H9 (cell line): ENCODE results near the gene SOX13. TPM values are rescaled to one million over a fixed set of nuclear protein-coding genes. Genes with fewer than 3 reads are reported as not detected.

ENCODE experiments used
- DNase-seq: peaks from one replicate; pipeline ENCODE4 v3.0.0-alpha.2; 2017
- H2AFZ ChIP-seq: one replicate; pipeline ENCODE4 v1.6.1; 2013; ENCODE audit warnings: mild to moderate bottlenecking, low read length, control low read depth, moderate library complexity
- H2AK5ac ChIP-seq: 2 replicates; pipeline ENCODE4 v1.6.1; 2013; ENCODE audit warnings: low read length, control low read depth, mixed read lengths; ENCODE audit not compliant: insufficient read length
- H2BK120ac ChIP-seq: one replicate; pipeline ENCODE4 v1.6.1; 2013; ENCODE audit warnings: low read depth, mild to moderate bottlenecking, low read length, control low read depth, inconsistent platforms; ENCODE audit not compliant: poor library complexity, severe bottlenecking
- H2BK12ac ChIP-seq: 2 replicates; pipeline ENCODE4 v1.6.1; 2013; ENCODE audit warnings: low read length, control low read depth, mixed read lengths, low read depth; ENCODE audit not compliant: insufficient read length
- H2BK15ac ChIP-seq: 2 replicates; pipeline ENCODE4 v1.6.1; 2013; ENCODE audit warnings: low read depth, low read length, control low read depth
- H2BK20ac ChIP-seq: one replicate; pipeline ENCODE4 v1.6.1; 2013; ENCODE audit warnings: low read depth, mild to moderate bottlenecking, low read length, control low read depth, inconsistent platforms; ENCODE audit not compliant: poor library complexity, severe bottlenecking
- H2BK5ac ChIP-seq: 2 replicates; pipeline ENCODE4 v1.6.1; 2013; ENCODE audit warnings: low read length, control low read depth, mixed read lengths; ENCODE audit not compliant: insufficient read length
- H3K14ac ChIP-seq: 2 replicates; pipeline ENCODE4 v1.6.1; 2013; ENCODE audit warnings: low read length, control low read depth; ENCODE audit not compliant: insufficient read depth
- H3K18ac ChIP-seq: 2 replicates; pipeline ENCODE4 v1.6.1; 2013; ENCODE audit warnings: low read depth, mild to moderate bottlenecking, mixed read lengths, low read length, control low read depth; ENCODE audit not compliant: insufficient read length
- H3K23ac ChIP-seq: 2 replicates; pipeline ENCODE4 v1.6.1; 2013; ENCODE audit warnings: low read length, control low read depth, mixed read lengths, low read depth; ENCODE audit not compliant: insufficient read length
- H3K23me2 ChIP-seq: 2 replicates; pipeline ENCODE4 v1.6.1; 2013; ENCODE audit warnings: low read depth, mild to moderate bottlenecking, mixed read lengths, low read length, control low read depth; ENCODE audit not compliant: insufficient read length, poor library complexity, severe bottlenecking
- H3K27ac ChIP-seq: 2 replicates; pipeline ENCODE4 v1.5.1; 2013; ENCODE audit warnings: low read length, control low read depth, mixed read lengths, low read depth; ENCODE audit not compliant: insufficient read length
- H3K27me3 ChIP-seq: 2 replicates; pipeline ENCODE4 v1.6.1; 2013; ENCODE audit warnings: low read length, control low read depth, inconsistent platforms; ENCODE audit not compliant: insufficient read depth
- H3K4ac ChIP-seq: 2 replicates; pipeline ENCODE4 v1.6.1; 2013; ENCODE audit warnings: low read depth, mild to moderate bottlenecking, control low read depth, inconsistent platforms, low read length, moderate library complexity
- H3K4me1 ChIP-seq: 2 replicates; pipeline ENCODE4 v1.6.1; 2013; ENCODE audit warnings: low read length, control low read depth, inconsistent platforms; ENCODE audit not compliant: insufficient read depth
- H3K4me2 ChIP-seq: 2 replicates; pipeline ENCODE4 v1.6.1; 2013; ENCODE audit warnings: low read length, control low read depth, mixed read lengths; ENCODE audit not compliant: insufficient read length, insufficient read depth
- H3K56ac ChIP-seq: 2 replicates; pipeline ENCODE4 v1.6.1; 2013; ENCODE audit warnings: low read depth, mild to moderate bottlenecking, mixed read lengths, low read length, control low read depth; ENCODE audit not compliant: insufficient read length
- H3K79me1 ChIP-seq: 2 replicates; pipeline ENCODE4 v1.6.1; 2013; ENCODE audit warnings: low read depth, mild to moderate bottlenecking, moderate library complexity, low read length, control low read depth, inconsistent platforms; ENCODE audit not compliant: insufficient read depth, poor library complexity, severe bottlenecking
- H3K79me2 ChIP-seq: 2 replicates; pipeline ENCODE4 v1.6.1; 2013; ENCODE audit warnings: low read length, control low read depth, inconsistent platforms; ENCODE audit not compliant: insufficient read depth
- H3K9ac ChIP-seq: 2 replicates; pipeline ENCODE4 v1.6.1; 2013; ENCODE audit warnings: low read length, control low read depth, mixed read lengths; ENCODE audit not compliant: insufficient read length; ENCODE audit errors: extremely low read depth
- H3K9me3 ChIP-seq: one replicate; pipeline ENCODE4 v1.6.1; 2013; ENCODE audit warnings: low read depth, low read length, inconsistent platforms; ENCODE audit not compliant: control insufficient read depth
- H3T11ph ChIP-seq: one replicate; pipeline ENCODE4 v1.6.1; 2013; ENCODE audit warnings: mild to moderate bottlenecking, low read length, control low read depth, inconsistent platforms
- H4K20me1 ChIP-seq: one replicate; pipeline ENCODE4 v1.6.1; 2013; ENCODE audit not compliant: control insufficient read depth, insufficient read length, insufficient read depth
- H4K5ac ChIP-seq: 2 replicates; pipeline ENCODE4 v1.6.1; 2013; ENCODE audit warnings: low read depth, mild to moderate bottlenecking, mixed read lengths, low read length, control low read depth; ENCODE audit not compliant: insufficient read length
- H4K8ac ChIP-seq: replicated peaks from 2 replicates; pipeline ENCODE4 v1.6.1; 2013; ENCODE audit warnings: low read length, control low read depth, mixed read lengths, low read depth; ENCODE audit not compliant: insufficient read length
- H4K91ac ChIP-seq: 2 replicates; pipeline ENCODE4 v1.6.1; 2013; ENCODE audit warnings: low read depth, mild to moderate bottlenecking, moderate library complexity, mixed read lengths, low read length, control low read depth; ENCODE audit not compliant: insufficient read length
- H3K27ac Mint-ChIP-seq, 3 experiments: 2 replicates in 2 of 3; 3 replicates in 1 of 3; pipeline ENCODE4 v1.8.0; 2020 to 2021; ENCODE audit warnings: mixed read lengths in 3 of 3, mild to moderate bottlenecking in 1 of 3, moderate library complexity in 1 of 3
- H3K27me3 Mint-ChIP-seq: 2 replicates; pipeline ENCODE4 v1.8.0; 2021; ENCODE audit warnings: low read depth, mild to moderate bottlenecking, moderate library complexity, mixed read lengths
- H3K36me3 Mint-ChIP-seq, 3 experiments: 2 replicates in 2 of 3; 3 replicates in 1 of 3; pipeline ENCODE4 v1.8.0; 2020 to 2021; ENCODE audit warnings: low read depth in 3 of 3, mixed read lengths in 3 of 3; ENCODE audit not compliant: insufficient read depth in 1 of 3
- H3K4me1 Mint-ChIP-seq, 2 experiments: 2 replicates each; pipeline ENCODE4 v1.8.0; 2020; ENCODE audit warnings: mixed read lengths in 2 of 2
- H3K4me3 Mint-ChIP-seq, 2 experiments: 2 replicates in 1 of 2; 3 replicates in 1 of 2; pipeline ENCODE4 v1.8.0; 2020 to 2021; ENCODE audit warnings: mild to moderate bottlenecking in 2 of 2, mixed read lengths in 2 of 2, moderate library complexity in 1 of 2
- H3K9me3 Mint-ChIP-seq, 2 experiments: 2 replicates in 1 of 2; 3 replicates in 1 of 2; pipeline ENCODE4 v1.8.0; 2020; ENCODE audit warnings: mild to moderate bottlenecking in 2 of 2, mixed read lengths in 2 of 2, moderate library complexity in 1 of 2
- WGBS: extraction: QIAGEN DNeasy Blood & Tissue Kit; methylation state at CpG from one replicate; pipeline ENCODE4 v1.1.7; 2013; ENCODE audit warnings: missing lambda C conversion rate, low lambda C conversion rate, mixed read lengths; ENCODE audit not compliant: insufficient read length; ENCODE audit errors: extremely low coverage; 5-methylcytosine and 5-hydroxymethylcytosine counted together
- total RNA-seq: library from RNA; stranded (reverse); gene quantifications from 2 replicates; pipeline ENCODE4 v1.2.1, GENCODE V29; 2021
- TF ChIP-seq, protein P1 (sequence below): fragments of 200-600 bp; sonication (generic); conservative IDR thresholded peaks from 3 replicates; pipeline ENCODE4 v1.8.0; 2021; ENCODE audit warnings: antibody characterized with exemption, mild to moderate bottlenecking

SOX13 gene
- total RNA-seq, 1 experiment from 2014 or later: 120 TPM

DNA sequence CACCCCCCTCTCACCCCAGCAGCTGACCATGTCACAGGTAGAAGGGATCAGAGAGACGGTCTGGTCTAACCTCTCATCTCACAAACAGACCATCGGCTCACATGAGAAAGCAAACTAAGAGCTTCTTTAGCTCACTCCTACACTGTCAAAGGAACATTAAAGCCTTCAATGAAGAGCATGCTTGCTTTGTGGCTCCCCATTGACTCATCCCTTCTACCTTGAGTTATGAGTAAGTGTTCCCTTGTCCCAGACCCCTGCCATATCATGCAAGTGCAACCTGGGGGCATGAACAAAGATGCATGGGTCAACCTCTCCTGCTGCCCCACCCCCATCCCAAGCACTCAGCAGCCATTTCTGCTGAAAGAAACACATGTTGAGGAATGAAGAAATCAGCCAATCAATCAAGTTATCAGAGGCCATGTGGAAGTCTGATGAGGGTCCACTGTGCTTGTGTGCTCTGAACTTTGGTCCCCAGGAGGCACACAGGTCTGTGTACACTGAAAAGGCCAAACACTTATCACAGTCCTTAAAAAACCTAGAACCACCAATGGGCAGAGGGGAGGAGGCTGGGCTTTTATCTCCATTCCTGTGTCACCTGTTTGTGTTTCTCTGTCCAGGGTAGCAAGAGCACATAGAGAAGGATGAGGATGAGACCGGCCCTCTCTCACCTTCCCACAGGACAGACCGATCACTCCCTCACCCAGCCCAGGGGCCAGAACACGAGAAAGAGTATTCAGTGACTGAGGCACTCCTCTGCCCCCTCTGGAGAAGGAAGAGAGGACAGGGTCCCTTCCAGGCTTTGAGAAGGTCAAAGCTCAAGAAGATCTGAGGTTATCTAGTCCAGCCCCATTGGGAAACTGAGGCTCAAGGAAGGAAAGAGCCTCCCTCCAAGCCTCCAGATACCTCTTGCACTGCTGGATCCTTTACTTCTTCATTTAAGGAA, 69.4 kb downstream of the SOX13 start:
- TF ChIP-seq, protein P1, sequence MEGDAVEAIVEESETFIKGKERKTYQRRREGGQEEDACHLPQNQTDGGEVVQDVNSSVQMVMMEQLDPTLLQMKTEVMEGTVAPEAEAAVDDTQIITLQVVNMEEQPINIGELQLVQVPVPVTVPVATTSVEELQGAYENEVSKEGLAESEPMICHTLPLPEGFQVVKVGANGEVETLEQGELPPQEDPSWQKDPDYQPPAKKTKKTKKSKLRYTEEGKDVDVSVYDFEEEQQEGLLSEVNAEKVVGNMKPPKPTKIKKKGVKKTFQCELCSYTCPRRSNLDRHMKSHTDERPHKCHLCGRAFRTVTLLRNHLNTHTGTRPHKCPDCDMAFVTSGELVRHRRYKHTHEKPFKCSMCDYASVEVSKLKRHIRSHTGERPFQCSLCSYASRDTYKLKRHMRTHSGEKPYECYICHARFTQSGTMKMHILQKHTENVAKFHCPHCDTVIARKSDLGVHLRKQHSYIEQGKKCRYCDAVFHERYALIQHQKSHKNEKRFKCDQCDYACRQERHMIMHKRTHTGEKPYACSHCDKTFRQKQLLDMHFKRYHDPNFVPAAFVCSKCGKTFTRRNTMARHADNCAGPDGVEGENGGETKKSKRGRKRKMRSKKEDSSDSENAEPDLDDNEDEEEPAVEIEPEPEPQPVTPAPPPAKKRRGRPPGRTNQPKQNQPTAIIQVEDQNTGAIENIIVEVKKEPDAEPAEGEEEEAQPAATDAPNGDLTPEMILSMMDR: peak; percentile 32; the same call in 2 of the 3 replicates

More for the DNA sequence above, 69.4 kb downstream of the SOX13 start:
- Histone ChIP-seq H2BK15ac (no peak overlapping the region), H3K79me2 (no peaks in the 10 kb centered on the region), H3K56ac (no peak overlapping the region), H3K27me3 (no peaks in the 10 kb centered on the region), H3K18ac (no peak overlapping the region), H2AFZ (no peak overlapping the region), H3K4ac (no peak overlapping the region), H3K79me1 (no peaks in the 10 kb centered on the region), H2BK20ac (no peak overlapping the region), H2BK5ac (no peak overlapping the region), H3T11ph (no peak overlapping the region), H2BK12ac (no peak overlapping the region), H3K14ac (no peak overlapping the region), H4K20me1 (no peaks in the 10 kb centered on the region), H4K8ac (no peak overlapping the region), H3K23me2 (no peaks in the 10 kb centered on the region), H3K27ac (no peak overlapping the region), H3K4me1 (no peaks in the 10 kb centered on the region), H4K91ac (no peak overlapping the region), H3K4me2 (no peak overlapping the region), H4K5ac (no peak overlapping the region), H3K9ac (no peak overlapping the region), H2BK120ac (no peak overlapping the region), H2AK5ac (no peak overlapping the region), H3K9me3 (no peaks in the 10 kb centered on the region), H3K23ac (no peak overlapping the region)
- Mint-ChIP-seq H3K4me3 (no peak overlapping the region; a peak in 1 of 5 replicates), H3K27me3 (peaks cover 12% of the 10 kb centered on the region), H3K9me3 (no peaks in the 10 kb centered on the region), H3K36me3 (peaks cover 3 to 22% (median 10%) of the 10 kb centered on the region in 3 experiments; a peak in 5 of 7 replicates), H3K27ac (no peak overlapping the region; a peak in 1 of 7 replicates), H3K4me1 (peaks cover 19 to 20% of the 10 kb centered on the region in 2 experiments)
- WGBS: no CpG with 5 or more reads among the region's 5 CpGs
- DNase-seq: no peak
